NB4 (cell line): ENCODE results near the gene AP1B1.

Experiments used
- POLR2A ChIP-seq: IDR thresholded peaks from 2 replicates; pipeline ENCODE4 v1.6.1; 2011; ENCODE audit warnings: mild to moderate bottlenecking; ENCODE audit not compliant: insufficient read length; ENCODE audit errors: extremely low read depth
- TF ChIP-seq, protein P1 (sequence below): IDR thresholded peaks from one replicate; pipeline ENCODE4 v1.5.1; 2012; ENCODE audit warnings: low read depth, low read length
- TF ChIP-seq, protein P2 (sequence below): IDR thresholded peaks from 2 replicates; pipeline ENCODE4 v1.6.1; 2011; ENCODE audit warnings: low read depth, low read length

DNA sequence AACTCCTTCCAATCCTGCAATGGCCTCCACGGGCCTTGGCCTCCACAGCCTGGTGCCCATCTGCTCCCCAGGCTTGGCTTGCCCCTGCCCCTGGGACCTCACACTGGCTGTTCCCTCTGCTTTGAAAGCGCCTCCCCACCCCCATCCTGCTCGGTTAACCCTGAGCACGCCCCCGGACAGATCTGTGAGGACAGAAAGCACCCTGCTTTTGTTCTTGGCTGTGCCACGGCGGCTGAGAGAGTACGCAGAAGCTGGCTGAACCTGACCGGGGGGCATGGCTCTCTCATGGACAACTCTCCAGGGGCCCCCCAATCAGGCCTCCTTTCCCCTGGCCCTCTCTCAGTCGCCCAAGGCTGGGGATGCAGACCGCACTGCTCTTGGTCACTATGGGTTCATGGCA lies 52.7 kb downstream of the AP1B1 start:
- no peak for TF ChIP-seq POLR2A
- TF ChIP-seq, protein P1, sequence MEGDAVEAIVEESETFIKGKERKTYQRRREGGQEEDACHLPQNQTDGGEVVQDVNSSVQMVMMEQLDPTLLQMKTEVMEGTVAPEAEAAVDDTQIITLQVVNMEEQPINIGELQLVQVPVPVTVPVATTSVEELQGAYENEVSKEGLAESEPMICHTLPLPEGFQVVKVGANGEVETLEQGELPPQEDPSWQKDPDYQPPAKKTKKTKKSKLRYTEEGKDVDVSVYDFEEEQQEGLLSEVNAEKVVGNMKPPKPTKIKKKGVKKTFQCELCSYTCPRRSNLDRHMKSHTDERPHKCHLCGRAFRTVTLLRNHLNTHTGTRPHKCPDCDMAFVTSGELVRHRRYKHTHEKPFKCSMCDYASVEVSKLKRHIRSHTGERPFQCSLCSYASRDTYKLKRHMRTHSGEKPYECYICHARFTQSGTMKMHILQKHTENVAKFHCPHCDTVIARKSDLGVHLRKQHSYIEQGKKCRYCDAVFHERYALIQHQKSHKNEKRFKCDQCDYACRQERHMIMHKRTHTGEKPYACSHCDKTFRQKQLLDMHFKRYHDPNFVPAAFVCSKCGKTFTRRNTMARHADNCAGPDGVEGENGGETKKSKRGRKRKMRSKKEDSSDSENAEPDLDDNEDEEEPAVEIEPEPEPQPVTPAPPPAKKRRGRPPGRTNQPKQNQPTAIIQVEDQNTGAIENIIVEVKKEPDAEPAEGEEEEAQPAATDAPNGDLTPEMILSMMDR, result no peak
- TF ChIP-seq, protein P2, sequence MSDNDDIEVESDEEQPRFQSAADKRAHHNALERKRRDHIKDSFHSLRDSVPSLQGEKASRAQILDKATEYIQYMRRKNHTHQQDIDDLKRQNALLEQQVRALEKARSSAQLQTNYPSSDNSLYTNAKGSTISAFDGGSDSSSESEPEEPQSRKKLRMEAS, result no peak
